Left renal pelvis (tissue), 4 donors: Measurements from ENCODE around the gene TNNC2. TPM values are rescaled to one million over a fixed set of nuclear protein-coding genes. Genes with fewer than 3 reads are reported as not detected.
"Not testable (repeated sequence)": the region's sequence is repeated elsewhere in the genome, so short reads cannot be mapped to it uniquely, and the experiment has no call there.

Experiments used
- DNase-seq, 4 donors: peaks; one replicate each; pipeline ENCODE4 v3.0.0-alpha.2; 2013; ENCODE audit warnings: low read depth in 4 of 4, low spot score in 3 of 4
- polyA plus RNA-seq, 4 donors: library from polyadenylated mRNA; unstranded; fragments of 120-200 nt; gene quantifications; one replicate each; pipeline ENCODE4 v1.2.1, GENCODE V29; 2013; ENCODE audit not compliant: insufficient read length in 4 of 4

TNNC2 gene
- polyA plus RNA-seq, 4 donors = 0.47 to 1.3 (median 0.58) TPM

DNA sequence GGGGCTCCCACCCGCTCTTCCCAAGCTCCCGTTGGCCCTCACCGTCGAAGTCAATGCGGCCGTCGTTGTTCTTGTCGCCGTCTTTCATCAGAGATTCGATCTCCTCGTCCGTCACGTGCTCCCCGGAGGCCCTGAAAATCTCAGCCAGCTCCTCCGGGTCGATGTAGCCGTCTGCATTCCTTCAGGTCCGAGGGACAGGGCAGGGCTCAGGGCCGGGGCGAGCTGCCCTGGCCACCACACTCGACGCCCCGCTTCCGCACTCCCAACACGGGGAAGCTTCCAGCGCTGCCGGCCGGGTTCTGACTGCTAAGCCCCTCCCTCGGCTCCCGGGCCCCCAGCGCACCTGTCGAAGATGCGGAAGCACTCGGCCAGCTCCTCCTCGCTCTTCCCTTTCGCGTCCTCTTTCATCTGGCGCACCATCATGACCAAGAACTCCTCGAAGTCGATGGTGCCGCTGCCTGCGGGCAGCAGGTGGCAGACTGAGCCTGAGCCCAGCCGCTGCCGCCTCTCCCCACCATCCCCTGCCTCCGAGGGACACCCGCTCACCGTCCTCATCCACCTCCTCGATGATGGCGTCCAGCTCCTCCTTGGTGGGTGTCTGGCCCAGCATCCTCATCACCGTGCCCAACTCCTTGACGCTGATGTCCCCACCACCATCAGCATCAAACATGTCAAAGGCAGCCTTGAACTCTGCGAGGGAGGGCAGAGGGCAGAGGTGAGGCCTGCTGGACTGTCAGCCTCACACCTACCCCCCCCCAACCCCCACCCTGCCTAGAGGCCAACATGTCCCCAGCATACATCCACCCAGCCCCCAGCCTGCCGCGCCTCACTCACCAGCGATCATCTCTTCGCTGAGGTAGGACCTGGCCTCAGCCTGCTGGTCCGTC lies 2.9 kb downstream of the TNNC2 start:
- DNase-seq = no peak

GRCh38 chr20:45822857-45823256 lies 4.3 kb downstream of the TNNC2 start:
- DNase-seq = no peak

GRCh38 chr20:45821947-45822346 lies 5.2 kb downstream of the TNNC2 start:
- no peak for DNase-seq

- no peak for DNase-seq
Measured at GRCh38 chr20:45819466-45819865, 7.6 kb downstream of the TNNC2 start.

GRCh38 chr20:45818239-45818638 lies 8.9 kb downstream of the TNNC2 start:
- DNase-seq = no peak

GRCh38 chr20:45817376-45818194 lies 9.5 kb downstream of the TNNC2 start:
- DNase-seq = no peak

GRCh38 chr20:45816951-45817350 lies 10.2 kb downstream of the TNNC2 start:
- no peak for DNase-seq

- no peak for DNase-seq
Measured at GRCh38 chr20:45814314-45814713, 12.8 kb downstream of the TNNC2 start.

DNA sequence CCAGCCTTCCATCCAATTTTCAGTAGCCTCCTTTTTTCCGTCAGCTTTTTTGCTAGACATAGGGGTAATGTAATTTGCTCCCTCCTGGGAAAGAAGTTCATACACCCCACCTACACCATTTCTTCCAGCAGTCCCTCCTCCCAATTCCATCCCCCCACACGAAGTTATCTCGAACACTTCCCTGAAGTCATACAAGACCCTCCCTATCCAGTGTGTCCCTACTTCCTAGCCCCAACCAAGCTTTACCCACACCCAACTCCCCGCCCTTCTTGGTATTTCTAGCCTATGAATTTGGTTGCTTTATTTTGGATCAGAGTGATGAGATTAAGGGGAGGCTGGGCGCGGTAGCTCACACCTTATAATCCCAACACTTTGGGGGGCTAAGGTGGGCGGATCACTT lies 13.6 kb downstream of the TNNC2 start:
- DNase-seq = no peak

DNA sequence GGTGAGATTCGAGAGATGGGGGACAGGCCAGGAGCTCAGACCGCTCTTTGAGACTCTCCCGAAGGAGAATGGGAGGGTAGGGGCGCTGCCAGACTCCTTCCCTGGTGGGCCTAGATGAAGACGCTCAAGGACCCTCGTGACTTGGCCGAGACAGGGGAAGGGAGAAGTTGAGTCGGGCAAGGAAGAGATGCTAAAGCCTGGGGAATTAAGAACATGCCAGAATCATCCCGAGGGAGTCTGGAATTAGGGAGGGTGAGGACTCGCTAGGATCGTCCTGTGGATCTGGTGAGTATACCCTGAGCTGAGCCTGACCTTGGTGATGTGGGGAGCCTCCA lies 14.1 kb downstream of the TNNC2 start:
- DNase-seq = no peak

DNA sequence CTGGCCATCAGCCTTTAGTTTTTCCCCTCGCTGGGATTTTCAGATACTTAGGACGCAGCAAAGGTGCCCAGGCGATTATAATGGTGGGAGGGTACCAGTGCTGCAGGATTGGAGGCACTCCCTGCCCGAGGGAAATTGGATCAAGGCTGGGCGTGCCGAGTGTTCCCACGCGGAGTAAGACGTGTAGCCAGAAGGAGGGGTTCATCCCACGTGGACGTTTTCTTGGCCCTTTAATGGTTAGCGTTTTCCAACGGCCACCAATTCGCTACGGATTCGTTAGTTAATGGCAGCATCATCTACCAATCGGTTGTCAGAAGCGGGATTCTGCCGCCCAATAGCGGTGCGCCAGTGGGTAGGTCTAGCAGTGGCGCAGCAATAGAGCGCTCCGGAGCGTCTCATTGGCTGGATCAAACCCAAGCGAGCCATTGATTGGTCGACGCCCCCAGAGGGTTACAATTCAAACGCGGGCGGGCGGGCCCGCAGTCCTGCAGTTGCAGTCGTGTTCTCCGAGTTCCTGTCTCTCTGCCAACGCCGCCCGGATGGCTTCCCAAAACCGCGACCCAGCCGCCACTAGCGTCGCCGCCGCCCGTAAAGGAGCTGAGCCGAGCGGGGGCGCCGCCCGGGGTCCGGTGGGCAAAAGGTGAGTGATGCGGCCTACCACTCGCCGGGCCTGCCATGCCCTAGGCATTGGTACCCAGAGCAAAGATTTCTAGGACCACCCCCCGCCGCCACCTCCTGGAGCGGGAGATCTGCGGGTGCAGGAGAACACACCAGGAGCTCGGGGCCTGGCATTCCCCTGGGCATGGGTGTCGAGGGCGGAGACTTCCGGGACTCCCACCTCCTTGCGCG lies 14.7 kb downstream of the TNNC2 start, which contains the start of gene UBE2C:
TSS of gene UBE2C (plus strand) at position 488 of the 849 bp plus-strand sequence. CDS start at position 540, 52 bp downstream.
- peak; percentile 98 to 99 (median 99) for DNase-seq

- DNase-seq = no peak
Measured at GRCh38 chr20:45810191-45810970, 16.7 kb downstream of the TNNC2 start.

GRCh38 chr20:45801851-45802250 lies 25.3 kb downstream of the TNNC2 start:
- DNase-seq = no peak

GRCh38 chr20:45798935-45799642 lies 28.0 kb downstream of the TNNC2 start:
- no peak for DNase-seq

GRCh38 chr20:45797955-45798354 lies 29.2 kb downstream of the TNNC2 start:
- not testable (repeated sequence) for DNase-seq

GRCh38 chr20:45797510-45797909 lies 29.6 kb downstream of the TNNC2 start:
- not testable (repeated sequence) for DNase-seq

DNA sequence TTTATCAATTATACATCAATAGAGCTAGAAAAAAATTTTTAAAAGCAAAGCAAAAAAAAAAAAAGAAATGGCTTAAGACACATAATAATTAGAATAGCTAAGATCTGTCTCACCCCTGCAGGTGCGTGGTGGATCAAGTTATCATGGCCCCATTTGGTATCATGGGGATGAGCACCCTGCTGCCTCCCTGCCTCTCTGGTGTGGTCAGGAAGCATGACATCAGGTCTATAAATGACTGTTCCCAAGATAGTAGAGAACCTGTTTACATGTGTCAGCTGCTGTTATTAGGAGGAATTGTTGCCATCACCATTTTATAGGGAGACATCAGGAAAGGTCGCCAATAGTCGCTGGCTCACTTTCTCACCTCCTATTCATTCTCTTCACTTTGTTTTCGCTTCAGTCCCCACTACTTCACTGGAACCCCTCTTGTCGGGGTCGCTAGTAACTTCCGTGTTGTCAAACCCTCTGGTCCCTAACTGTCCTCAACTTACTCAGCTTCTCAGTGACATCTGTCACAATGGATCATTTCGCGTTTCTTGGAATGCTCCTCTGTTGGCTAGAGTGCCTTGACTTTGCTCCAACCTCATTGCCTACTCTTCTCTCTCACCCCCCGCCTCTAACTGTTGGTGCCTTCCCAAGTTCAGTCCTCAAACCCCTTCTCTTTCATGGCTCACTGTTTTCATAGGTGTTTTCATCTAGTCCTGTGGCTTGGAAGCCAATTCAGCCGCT lies 30.6 kb downstream of the TNNC2 start:
- DNase-seq = no peak

- DNase-seq = no peak
Measured at GRCh38 chr20:45792317-45793118, 34.6 kb downstream of the TNNC2 start.
